Cerebellar cortex (tissue), 1 donor: ENCODE results near the gene EPM2A.

Experiments
- DNase-seq: peaks from one replicate; pipeline ENCODE4 v3.0.0-alpha.2; 2015; ENCODE audit warnings: low spot score

EPM2A gene

DNA sequence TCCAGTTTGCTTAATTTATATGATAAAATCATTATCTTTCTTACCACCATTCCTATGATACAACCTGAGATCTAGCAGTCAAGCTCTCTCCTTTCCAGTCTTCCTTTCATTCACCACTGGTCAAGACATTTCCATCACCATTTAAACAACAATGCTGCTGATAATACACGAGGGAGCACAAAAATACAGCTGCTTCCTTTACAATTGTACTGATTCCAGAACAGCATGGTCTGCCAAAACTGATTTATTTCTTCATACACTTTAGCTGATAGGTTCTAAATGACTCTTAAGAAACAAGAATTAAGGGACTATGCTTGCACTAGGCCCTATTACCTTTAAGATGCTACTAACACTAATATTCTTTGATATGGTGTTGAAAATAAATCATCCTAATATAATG lies 65.0 kb downstream of the EPM2A start:
- DNase-seq, result no peak

DNA sequence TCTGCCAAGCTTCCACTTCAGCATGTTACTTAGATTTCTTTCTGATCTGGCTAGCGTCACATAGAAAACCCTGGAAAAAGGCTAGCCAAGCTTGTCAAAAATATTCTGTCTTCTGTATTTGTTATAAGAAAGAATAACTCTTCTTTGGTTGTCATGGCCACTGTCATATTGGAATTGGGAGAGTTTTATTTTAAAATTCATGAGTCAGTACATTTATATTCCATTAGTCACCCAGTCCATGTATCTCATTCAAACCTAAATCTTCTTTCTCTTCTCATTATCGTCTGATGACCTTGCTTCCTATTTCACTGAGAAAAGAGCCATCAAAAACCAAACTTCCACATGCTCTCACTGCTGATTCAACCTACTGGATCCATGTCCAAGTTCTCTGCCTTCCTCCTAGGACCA lies 65.7 kb downstream of the EPM2A start:
- no peak for DNase-seq

DNA sequence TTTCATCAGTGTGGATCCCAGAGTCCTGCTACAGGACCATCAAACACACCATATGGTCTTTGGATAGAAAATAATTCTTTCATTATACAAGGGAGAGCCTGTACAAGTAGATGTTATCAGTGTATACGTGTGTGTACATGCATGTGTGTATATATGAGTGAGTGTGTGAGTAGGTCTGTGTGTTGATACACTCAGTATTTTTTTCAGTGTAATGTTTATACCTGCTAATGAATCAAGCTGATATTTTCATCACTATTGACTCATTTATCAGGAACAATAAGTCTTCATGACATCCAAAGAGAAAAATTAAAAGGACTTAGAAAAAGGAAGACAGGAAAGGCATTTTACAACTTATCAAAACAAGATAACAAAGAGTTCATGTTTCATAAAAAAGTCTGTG lies 66.5 kb downstream of the EPM2A start:
- DNase-seq, result no peak

DNA sequence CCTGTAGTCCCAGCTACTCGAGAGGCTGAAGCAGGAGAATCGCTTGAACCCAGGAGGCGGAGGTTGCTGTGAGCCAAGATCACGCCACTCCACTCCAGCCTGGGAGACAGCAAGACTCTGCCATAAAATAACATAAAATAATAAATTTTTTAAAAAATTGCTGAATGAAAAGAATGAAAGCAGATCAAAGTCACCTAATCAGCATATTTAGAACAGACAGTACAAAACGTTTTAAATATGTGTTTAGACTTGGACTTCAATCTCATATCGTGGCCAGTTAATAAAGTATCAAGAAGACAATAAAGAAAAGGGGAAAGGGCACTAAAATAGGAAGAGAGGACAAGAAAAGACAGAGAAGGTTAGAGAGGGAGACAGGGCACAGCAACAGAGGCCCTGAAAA lies 74.6 kb downstream of the EPM2A start:
- no peak for DNase-seq

DNA sequence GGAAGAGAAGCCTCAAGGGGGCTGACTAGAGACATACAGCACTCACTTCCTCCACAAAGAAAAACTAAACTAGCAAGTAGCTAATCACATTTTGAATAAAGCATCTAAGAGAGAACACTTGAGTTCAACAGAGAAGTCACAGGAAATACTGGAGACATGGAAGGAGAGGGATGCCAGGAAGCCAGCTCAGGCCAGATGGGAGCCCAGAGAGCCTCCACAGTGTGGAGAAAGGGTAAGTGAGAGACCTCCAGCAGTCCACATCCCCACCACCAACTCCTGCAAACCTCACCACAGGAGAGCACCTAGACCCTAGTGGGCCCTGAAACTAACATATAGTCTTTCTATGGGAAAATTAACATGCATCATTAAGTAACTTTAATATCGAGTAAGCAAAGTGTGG lies 79.2 kb downstream of the EPM2A start:
- DNase-seq, result no peak

DNA sequence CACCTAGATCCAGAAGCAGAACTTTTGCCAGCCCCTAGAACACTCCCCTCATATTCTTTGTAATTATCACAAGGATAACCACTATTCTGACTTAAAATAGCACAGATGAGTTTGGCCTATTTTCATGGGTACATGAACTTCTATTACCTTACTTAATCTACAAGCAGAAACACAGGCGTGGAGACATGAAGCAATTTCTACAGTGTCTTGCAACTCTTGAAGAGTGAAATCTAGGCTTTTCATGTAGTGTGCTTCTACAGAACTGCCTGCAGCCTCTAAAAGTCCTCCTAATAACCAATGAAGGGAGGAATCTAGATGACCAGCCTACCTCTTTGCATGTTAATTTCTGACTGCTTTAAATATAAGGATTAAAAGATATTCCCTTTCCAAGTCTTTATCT lies 82.7 kb downstream of the EPM2A start:
- DNase-seq, result no peak

DNA sequence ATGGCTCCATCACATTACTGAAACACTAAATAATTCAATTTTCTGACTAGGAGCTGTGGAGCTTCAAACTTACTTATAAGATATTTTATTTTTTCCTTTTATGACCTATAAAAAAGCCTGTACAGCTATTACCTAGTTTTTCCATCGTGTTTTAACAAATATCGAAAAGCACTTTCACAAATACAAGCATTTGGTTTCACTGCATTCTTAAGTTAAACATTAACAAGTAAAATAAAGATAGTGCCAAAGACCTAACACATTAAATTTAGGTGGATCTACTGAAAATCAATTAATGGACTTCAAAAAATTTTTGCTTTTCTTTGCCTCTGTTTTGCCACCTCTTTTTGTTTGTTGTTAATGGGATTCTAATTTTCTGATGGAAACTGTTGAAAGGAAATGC lies 83.3 kb downstream of the EPM2A start:
- no peak for DNase-seq

DNA sequence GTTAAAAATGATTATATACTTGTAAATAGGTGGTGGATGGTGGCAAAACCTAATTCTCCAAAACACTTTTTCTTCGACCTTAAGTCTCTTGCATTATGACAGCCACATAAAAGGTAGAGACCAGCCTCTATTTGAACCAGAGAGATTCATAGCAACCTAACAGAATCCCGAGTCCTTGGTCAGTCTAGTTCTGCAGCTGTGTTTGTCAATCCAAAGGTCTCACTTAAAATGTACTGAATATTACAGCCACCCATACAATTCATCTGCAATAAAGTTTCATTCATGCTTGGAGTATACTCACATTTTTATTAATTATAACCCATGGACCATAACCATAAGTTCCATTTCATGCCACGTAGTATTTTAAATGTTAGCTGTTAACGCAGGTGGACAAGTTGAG lies 87.2 kb downstream of the EPM2A start:
- no peak for DNase-seq

DNA sequence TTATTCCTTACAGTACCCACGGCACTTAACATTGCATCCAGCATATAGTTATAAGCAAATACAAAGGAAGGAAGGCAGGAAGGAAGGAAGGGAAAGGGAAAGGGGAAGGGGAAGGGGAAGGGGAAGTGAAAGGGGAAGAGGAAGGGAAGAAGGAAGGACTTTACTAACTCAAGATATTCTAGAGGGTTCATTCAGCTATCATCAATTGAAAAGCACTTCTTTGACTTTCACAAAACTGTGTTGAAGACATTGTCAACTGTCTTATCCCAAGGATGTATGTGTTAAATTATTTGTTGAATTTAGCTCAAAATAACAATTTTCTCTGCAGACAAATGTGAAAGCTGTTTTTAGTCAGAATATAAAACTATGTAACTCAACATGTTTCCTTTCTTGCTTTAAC lies 87.7 kb downstream of the EPM2A start:
- no peak for DNase-seq

DNA sequence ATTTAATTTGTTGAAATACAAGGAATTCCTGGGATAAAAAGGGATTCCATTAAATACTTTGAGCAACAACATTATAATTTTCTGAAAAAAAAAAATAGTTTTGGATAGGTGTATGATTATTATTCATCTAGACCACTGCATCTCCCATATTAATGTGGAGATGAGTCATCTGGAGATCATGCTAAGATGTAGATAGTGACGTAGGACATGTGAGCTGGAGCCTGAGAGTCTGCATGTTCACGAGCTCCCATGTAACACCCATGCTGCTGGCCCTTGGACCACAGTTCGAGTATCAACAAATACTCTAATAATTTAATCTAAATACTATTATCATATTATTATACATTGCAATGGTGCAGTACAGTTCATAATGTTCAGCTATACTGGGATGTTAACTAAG lies 91.6 kb downstream of the EPM2A start:
- DNase-seq, result no peak

DNA sequence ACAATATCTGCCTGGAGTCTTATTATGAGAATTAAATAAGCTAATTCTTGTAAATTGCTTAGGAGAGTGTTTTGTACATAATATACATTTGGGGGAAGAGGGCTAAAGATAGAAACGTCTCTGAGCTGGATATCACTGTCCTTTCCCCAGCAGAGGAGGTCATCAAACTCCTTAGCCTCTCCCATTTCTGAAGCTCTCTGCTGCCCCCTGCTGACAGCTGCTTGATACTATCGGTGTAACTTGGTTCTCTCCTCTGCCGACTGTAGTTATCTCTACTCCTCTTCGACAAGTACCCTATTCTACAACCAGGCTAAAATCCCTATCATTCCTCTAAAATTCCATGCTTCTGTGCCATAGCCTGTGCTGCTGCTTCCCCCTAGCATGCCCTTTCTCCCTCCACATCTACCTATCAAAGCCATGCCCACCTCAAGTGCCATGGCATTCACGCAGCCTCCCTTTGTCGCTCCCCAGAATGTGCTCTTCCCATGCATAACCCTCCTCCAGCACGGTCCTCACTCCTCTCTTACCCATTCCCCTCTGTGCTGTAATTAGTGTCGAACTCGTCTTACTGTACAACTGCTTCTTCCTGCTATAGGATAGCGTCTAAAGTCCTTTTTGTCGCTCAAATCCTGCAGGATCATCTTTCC lies 101.2 kb downstream of the EPM2A start:
- peak; percentile 80 for DNase-seq

DNA sequence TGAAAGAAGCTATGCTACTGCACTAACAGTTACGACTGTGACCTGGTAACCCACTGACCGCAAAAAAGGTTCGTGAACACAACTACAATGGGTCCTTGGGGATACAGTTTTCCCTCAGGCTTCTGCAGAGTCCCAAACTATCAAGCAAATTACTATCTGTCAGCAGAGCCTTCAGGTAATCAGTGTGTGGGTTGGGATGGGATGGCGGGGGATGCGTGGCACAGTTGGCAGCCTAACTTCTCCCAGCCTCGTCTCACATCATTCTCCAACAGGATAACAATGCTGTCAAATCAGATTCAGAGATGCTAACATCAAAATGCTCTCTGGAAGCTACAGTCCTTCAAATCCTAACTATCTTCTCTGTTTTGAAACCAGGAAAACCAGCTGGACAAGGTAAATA lies 102.3 kb downstream of the EPM2A start:
- no peak for DNase-seq

DNA sequence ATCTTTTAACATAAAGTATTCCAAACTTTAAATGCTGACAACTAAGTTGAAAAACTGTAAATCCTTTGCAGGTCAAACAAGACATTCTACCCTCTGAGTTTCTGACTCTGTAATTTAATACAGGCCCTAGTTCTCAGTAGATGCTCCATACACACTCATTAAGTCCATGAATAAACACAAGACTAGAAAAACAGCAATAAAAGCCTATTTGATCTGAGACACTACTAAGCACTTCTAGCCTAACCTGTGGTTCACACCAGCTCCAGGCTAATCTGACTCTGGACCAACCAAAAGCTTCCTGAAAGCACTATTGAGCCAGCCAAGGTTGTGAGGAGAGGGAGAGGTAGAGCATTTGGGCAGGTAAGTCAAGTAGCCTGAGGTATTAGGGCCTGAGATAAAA lies 103.9 kb downstream of the EPM2A start:
- no peak for DNase-seq

DNA sequence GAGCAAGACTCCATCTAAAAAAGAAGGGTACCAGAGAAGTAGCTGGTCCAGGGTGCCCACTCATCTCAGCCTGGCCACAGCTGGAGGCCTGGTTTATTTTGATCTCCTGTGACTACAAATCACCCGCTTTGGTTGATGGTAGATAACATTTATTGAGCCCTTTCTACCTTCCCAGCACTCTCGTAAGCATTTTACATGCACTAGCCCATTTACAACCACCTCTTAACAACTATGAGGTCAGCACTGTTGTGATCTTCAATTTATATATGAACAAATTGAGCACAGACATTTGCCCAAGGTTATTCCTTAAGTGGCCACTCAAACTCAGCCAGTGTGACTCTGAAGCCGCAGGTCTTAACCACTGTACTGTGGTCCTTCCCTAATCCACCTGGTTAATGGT lies 104.7 kb downstream of the EPM2A start:
- DNase-seq, result no peak

DNA sequence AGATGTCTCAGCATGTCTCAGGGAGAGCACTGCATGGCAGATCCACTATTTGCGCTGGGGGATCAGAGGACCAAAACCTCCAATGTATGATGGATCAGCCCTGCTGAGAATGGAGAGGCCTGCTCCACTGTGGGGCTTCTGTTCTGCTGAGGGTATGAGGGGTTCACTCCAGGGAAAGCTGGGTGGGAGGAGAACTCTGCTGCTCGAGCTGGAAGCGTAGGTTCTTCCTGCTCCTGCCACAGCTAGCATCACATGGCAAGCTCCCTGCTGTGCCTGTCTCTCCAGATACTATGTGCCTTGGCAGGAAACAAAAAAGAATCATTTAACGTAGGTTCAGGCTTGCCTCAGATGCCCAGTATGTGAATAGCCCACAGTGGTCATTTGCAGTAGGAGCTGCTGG lies 105.8 kb downstream of the EPM2A start:
- DNase-seq, result no peak

DNA sequence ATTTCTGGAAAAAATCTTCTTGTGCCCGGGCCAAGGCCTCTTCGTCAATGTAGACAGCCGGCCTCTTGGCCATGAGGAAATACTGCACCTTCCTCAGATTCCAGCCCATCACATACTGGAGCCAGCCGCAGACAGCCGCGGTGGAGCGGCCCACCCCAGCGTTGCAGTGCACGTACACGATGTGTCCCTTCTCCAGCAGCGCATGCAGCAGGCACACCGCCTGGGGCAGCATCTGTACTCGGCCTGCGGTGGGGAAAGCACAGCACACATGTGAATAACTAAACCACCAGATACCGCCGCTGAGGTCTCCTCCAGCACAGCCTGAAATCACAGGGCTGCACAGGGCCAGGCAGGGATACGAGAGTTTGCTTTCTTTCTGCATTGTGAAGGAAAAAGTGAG lies 107.9 kb downstream of the EPM2A start:
- no peak for DNase-seq

DNA sequence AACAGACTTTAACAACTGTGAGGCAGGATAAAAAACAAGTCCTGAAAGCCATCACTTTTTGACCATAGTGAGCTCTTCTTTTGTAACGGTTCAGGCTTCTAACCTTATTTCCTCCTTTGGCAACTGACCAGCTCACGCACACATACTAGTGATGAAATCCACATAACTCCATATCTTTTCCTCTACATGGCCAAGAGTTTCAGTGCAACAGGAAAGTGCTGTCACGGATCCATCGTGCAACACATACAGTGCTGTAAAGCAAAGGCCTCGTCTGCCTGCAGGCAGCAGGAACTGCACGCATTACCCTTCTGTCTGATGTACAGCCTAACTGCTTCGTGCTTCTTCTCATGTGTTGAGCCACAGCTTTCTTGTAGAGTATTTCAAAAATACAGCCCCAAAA lies 108.5 kb downstream of the EPM2A start:
- DNase-seq, result no peak

DNA sequence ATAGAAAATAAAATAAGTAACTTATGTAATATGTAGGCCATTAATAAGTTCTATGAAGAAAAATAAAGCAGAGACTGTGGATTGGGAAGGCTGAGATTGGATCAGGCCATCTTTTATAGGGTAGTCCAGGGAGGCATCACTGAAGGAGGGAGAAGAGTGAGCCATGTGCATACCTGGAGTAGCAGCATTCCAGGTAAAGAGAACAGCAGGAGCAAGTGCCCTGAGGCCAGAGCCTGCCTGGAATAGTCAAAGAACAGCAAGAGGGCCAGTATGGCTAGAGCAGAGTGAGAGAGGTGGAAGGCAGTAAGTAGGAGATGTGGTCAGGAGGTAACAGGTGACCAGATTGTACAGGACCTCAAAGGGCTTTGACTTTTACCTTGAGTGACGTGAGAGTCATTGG lies 112.1 kb downstream of the EPM2A start:
- DNase-seq, result no peak

DNA sequence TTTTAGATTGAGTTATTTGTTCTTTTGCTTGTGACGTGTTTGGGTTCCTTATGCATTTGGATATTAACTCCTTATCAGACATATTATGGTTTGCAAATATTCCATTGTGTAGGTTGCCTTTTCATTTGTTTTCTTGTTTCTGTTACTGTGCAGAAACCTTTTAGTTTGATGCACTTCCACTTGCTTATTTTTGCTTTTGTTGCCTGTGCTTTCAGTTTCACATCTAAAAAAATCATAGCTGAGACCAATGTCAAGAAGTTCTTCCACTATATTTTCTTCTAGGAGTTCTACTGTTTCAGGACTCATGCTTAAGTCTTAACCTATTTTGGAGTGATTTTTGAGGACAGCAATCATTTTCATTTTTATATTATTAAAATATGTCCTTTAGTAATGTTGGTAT lies 113.5 kb downstream of the EPM2A start:
- DNase-seq, result no peak

DNA sequence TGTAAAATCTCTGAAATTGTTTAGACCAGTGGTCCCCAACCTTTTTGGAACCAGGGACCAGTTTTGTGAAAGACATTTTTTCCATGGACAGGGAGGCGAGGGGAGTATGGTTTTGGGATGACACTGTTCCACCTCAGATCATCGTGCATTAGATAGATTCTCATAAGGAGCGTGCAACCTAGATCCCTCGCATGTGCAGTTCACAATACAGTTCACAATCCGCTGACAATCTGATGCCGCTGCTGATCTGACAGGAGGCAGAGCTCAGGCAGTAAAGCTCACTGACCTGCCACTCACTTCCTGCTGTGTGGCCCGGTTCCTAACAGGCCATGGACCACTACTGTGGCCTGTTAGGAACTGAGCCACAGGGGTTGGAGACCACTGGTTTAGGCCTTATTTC lies 115.2 kb downstream of the EPM2A start:
- no peak for DNase-seq

DNA sequence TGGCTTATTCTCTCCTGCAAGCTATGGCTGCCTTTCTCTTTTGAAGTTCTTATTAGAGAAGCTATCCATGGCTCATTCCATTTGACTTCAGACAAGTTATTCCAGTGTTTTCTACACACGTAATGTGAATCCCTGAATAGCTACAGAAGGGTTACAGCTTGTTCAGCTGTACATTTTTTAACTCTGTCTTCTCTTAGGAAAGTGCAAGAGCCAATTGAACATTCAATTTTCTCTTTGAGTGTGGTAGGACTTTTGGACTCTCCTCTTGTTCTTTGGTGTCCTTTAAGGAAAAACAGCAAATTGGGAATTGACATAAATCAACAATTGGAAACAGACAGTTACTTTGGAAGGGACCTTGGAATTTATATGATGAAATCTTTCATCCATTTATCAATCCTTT lies 125.8 kb downstream of the EPM2A start:
- no peak for DNase-seq

DNA sequence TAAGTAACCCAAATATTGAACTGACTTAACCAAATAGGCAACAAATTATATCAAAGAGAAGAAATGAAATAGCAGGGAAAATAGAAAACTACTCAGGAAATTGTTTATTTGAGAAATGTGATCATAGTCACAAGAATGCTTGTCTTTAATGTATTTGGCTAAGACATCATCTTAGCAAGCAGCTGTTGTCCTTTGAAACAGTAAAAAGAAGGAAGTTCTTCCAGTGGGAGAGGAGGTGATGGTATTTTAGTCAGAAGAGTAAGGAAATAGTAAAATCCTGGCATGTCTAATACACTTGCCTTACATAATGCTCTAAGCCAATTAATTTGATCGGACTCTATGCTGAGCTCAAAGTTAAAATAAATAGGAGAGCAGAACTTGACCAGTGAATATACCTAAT lies 126.5 kb downstream of the EPM2A start:
- no peak for DNase-seq

DNA sequence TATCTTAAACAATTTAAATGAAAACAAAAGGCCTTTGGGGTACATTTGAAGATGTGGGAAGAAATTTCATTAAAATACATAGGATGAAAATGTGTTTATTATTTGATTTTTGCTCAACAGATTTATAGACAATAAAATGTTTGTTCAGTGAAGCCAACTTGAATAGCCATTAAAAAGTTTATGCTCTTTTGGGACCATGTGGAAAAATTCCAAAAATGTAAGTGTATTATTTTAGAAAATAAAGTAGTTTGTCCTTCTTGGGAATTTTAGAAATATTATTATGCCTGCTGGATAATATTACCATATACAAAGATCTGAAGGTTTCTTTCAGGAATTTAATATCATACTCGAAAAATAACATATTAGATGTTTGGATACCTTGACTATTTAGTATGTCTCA lies 131.3 kb downstream of the EPM2A start:
- DNase-seq, result no peak

DNA sequence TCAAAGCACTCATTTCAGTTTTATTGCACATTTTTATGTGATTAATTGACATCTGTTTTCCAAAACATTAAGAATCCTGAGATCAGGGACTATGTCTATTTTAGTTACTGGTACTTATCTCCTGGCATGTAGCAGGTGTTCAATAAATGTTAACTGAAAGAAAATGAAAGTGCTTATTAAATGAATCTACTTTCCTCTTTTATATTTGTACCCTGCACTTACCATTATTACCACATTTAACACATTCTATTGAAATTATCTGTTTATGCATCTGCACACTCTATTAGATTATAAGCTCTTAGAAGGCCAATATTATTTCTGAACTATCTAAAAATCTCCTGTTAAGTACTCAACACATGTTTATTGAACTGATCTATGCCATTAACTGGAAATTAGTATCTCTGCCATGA lies 131.9 kb downstream of the EPM2A start:
- DNase-seq, result no peak
